Measurements from ENCODE around the gene ADRA2A. TPM values are rescaled to one million over a fixed set of nuclear protein-coding genes. Genes with fewer than 3 reads are reported as not detected.

ADRA2A gene
- total and polyA plus RNA-seq, 10 of the 15 experiments (the other 5 are each of a cell fraction or from before 2014, with no cell fraction given), result 0.08 TPM; not detected in 9

DNA sequence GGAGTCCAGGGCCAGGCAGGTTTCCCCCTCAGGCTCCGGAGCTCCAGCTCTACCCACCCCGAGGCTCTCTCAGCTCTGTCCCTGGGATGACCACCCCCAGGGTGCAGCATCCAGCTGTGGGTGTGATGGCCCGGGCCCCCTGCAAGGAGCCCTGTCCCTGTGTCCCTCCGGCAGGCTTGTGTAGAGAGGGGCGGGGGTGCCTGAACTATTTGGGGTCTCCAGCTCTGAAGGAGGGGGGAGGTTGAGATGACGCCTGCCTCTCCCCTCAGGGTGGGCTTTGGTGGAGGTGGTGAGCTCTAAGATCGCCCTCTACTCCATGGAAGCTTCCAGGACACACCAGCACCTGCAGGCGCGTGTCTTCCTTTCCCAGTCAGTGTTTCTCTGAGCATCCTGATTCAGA, 39.4 kb downstream of the ADRA2A start (continued):
- TF ChIP-seq, protein P1, sequence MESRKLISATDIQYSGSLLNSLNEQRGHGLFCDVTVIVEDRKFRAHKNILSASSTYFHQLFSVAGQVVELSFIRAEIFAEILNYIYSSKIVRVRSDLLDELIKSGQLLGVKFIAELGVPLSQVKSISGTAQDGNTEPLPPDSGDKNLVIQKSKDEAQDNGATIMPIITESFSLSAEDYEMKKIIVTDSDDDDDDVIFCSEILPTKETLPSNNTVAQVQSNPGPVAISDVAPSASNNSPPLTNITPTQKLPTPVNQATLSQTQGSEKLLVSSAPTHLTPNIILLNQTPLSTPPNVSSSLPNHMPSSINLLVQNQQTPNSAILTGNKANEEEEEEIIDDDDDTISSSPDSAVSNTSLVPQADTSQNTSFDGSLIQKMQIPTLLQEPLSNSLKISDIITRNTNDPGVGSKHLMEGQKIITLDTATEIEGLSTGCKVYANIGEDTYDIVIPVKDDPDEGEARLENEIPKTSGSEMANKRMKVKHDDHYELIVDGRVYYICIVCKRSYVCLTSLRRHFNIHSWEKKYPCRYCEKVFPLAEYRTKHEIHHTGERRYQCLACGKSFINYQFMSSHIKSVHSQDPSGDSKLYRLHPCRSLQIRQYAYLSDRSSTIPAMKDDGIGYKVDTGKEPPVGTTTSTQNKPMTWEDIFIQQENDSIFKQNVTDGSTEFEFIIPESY (IDR thresholded peaks at IDR 0.05), result no peak
- TF ChIP-seq ATF7 (IDR thresholded peaks at IDR 0.05; ENCODE audit: low read depth), result no peak
- TF ChIP-seq HDAC2 (IDR thresholded peaks at IDR 0.05), result no peak
- TF ChIP-seq, protein P2, sequence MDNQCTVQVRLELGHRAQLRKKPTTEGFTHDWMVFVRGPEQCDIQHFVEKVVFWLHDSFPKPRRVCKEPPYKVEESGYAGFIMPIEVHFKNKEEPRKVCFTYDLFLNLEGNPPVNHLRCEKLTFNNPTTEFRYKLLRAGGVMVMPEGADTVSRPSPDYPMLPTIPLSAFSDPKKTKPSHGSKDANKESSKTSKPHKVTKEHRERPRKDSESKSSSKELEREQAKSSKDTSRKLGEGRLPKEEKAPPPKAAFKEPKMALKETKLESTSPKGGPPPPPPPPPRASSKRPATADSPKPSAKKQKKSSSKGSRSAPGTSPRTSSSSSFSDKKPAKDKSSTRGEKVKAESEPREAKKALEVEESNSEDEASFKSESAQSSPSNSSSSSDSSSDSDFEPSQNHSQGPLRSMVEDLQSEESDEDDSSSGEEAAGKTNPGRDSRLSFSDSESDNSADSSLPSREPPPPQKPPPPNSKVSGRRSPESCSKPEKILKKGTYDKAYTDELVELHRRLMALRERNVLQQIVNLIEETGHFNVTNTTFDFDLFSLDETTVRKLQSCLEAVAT (IDR thresholded peaks at IDR 0.05), result no peak
- TF ChIP-seq, protein P3, sequence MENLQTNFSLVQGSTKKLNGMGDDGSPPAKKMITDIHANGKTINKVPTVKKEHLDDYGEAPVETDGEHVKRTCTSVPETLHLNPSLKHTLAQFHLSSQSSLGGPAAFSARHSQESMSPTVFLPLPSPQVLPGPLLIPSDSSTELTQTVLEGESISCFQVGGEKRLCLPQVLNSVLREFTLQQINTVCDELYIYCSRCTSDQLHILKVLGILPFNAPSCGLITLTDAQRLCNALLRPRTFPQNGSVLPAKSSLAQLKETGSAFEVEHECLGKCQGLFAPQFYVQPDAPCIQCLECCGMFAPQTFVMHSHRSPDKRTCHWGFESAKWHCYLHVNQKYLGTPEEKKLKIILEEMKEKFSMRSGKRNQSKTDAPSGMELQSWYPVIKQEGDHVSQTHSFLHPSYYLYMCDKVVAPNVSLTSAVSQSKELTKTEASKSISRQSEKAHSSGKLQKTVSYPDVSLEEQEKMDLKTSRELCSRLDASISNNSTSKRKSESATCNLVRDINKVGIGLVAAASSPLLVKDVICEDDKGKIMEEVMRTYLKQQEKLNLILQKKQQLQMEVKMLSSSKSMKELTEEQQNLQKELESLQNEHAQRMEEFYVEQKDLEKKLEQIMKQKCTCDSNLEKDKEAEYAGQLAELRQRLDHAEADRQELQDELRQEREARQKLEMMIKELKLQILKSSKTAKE (IDR thresholded peaks at IDR 0.05; ENCODE audit: low read depth, poor library complexity, severe bottlenecking), result no peak

DNA sequence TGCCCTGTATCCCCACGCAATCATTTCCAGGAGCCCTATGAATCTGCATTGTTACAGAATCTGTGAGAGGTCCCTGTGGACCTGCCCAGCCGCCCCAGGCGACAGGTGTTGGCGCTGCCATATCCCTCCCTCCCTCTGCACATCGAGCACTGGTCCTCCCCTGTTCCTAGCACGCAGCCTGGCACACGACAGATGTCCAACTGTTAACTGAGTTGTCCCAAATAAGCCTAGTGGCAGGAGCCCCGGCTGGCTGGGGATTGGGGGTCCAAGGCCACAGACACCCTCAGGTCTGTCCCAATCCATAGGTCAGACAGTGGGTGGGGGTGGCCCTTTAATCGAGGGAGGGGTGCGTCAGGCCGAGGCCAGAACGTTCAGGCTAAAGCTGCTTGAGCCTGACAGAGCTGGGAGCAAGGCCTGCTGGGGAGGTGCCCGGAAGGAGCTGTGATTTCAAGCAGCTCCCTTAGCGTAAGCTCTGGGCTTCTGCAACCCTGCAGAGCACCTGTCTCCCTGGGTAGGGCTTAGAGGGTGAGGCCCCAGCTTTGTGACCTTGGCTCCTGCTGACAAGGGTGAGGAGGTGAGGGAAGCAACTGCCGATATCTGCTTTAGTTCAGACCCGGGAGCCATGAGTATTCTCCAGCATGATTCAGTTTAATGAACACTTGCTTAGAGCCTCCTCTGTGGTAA, 40.1 kb downstream of the ADRA2A start:
- no peak for DNase-seq (ENCODE audit: low read depth, low spot score)
- SMC1A ChIA-PET (ENCODE audit: uncharacterized antibody, unreplicated experiment), result no interaction called here

More for the DNA sequence above, 40.1 kb downstream of the ADRA2A start:
- BruUV-seq (replicated peaks), result no TSS peak
- Histone ChIP-seq H3K27ac (ENCODE audit: control insufficient read depth, insufficient read depth) (no peak overlapping the region), H3K4me2 (ENCODE audit: control insufficient read depth, insufficient read depth) (no peak overlapping the region), H2AFZ (ENCODE audit: control insufficient read depth, low read depth, low read length) (no peak overlapping the region), H3K9me3 (replicated peaks; ENCODE audit: control insufficient read depth, insufficient read depth, low read length) (no peaks in the 10 kb centered on the region), H3K4me1 (ENCODE audit: control insufficient read depth, insufficient read depth, low read length) (no peaks in the 10 kb centered on the region), H3K9ac (ENCODE audit: control insufficient read depth, insufficient read depth, low read length) (no peak overlapping the region), H3K79me2 (ENCODE audit: control insufficient read depth, insufficient read depth, low read length) (no peaks in the 10 kb centered on the region), H4K20me1 (ENCODE audit: control insufficient read depth, insufficient read depth) (no peaks in the 10 kb centered on the region), H3K4me3 (no peak overlapping the region), H3K36me3 (ENCODE audit: control insufficient read depth in 2 of 2, insufficient read depth in 2 of 2, low read length in 1 of 2) (no peaks in the 10 kb centered on the region), H3K27me3 (replicated peaks in 1 of 2; ENCODE audit: control insufficient read depth in 2 of 2, insufficient read depth in 2 of 2, low read length in 1 of 2) (no peaks in the 10 kb centered on the region; a peak in 1 of 4 replicates)
- intact Hi-C loops (cut with micrococcal nuclease; ENCODE audit: unreplicated experiment), result no loop called here
- ChIA-PET POLR2A (interaction anchor here (0.6 kb wide), 1 partner anchor 205 kb away, joined by 3 read pairs; no protein-coding TSS in a partner anchor), CTCF (no interaction called here), RAD21 (ENCODE audit: unreplicated experiment) (no interaction called here)
- in situ Hi-C loops (cut with MboI), result no loop called here
- 40% methylated on average over 16 of the region's 16 CpGs for WGBS (ENCODE audit: insufficient coverage, insufficient replicate concordance, low lambda C conversion rate, missing lambda C conversion rate)
- no peak for ATAC-seq
- TF ChIP-seq, protein P4, sequence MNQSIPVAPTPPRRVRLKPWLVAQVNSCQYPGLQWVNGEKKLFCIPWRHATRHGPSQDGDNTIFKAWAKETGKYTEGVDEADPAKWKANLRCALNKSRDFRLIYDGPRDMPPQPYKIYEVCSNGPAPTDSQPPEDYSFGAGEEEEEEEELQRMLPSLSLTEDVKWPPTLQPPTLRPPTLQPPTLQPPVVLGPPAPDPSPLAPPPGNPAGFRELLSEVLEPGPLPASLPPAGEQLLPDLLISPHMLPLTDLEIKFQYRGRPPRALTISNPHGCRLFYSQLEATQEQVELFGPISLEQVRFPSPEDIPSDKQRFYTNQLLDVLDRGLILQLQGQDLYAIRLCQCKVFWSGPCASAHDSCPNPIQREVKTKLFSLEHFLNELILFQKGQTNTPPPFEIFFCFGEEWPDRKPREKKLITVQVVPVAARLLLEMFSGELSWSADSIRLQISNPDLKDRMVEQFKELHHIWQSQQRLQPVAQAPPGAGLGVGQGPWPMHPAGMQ (IDR thresholded peaks at IDR 0.05; ENCODE audit: borderline replicate concordance), result no peak
- no peak for FAIRE-seq

Measured in GM12878 (cell line).